Measurements from ENCODE around the gene SIPA1L2.

SIPA1L2 gene

GRCh38 chr1:232650418-232650817 lies 20.5 kb upstream of the SIPA1L2 start:
- no peak for DNase-seq (ENCODE audit: low read depth, low spot score)

- no peak for DNase-seq (ENCODE audit: low read depth, low spot score)
These were observed 18.4 kb upstream of the SIPA1L2 start for GRCh38 chr1:232648316-232648715.

GRCh38 chr1:232644209-232644608 lies 14.3 kb upstream of the SIPA1L2 start:
- DNase-seq (ENCODE audit: low read depth, low spot score): no peak

GRCh38 chr1:232643251-232643650 lies 13.3 kb upstream of the SIPA1L2 start:
- no peak for DNase-seq (ENCODE audit: low read depth, low spot score)

- no peak for DNase-seq (ENCODE audit: low read depth, low spot score)
These were observed 11.6 kb upstream of the SIPA1L2 start for GRCh38 chr1:232641507-232641906.

- no peak for DNase-seq (ENCODE audit: low read depth, low spot score)
These were observed 6.9 kb upstream of the SIPA1L2 start for GRCh38 chr1:232636799-232637198.

- DNase-seq (ENCODE audit: low read depth, low spot score): no peak
These were observed 5.9 kb upstream of the SIPA1L2 start for GRCh38 chr1:232635778-232636356.

- DNase-seq (ENCODE audit: low read depth, low spot score): no peak
These were observed 5.3 kb upstream of the SIPA1L2 start for GRCh38 chr1:232635279-232635678.

- DNase-seq (ENCODE audit: low read depth, low spot score): no peak
These were observed 4.2 kb upstream of the SIPA1L2 start for GRCh38 chr1:232634096-232634495.

GRCh38 chr1:232630894-232631195 lies 912 bp upstream of the SIPA1L2 start:
- DNase-seq (ENCODE audit: low read depth, low spot score): no peak

- no peak for DNase-seq (ENCODE audit: low read depth, low spot score)
These were observed 485 bp downstream of the SIPA1L2 start for GRCh38 chr1:232629250-232630046.

GRCh38 chr1:232628335-232629249 lies 1.3 kb downstream of the SIPA1L2 start:
- DNase-seq (ENCODE audit: low read depth, low spot score): no peak

- no peak for DNase-seq (ENCODE audit: low read depth, low spot score)
These were observed 2.1 kb downstream of the SIPA1L2 start for GRCh38 chr1:232627645-232628334.

GRCh38 chr1:232627171-232627570 lies 2.8 kb downstream of the SIPA1L2 start:
- no peak for DNase-seq (ENCODE audit: low read depth, low spot score)

- DNase-seq (ENCODE audit: low read depth, low spot score): no peak
These were observed 3.5 kb downstream of the SIPA1L2 start for GRCh38 chr1:232626452-232626851.

- no peak for DNase-seq (ENCODE audit: low read depth, low spot score)
These were observed 4.5 kb downstream of the SIPA1L2 start for GRCh38 chr1:232625319-232625868.

GRCh38 chr1:232624546-232625281 lies 5.2 kb downstream of the SIPA1L2 start:
- no peak for DNase-seq (ENCODE audit: low read depth, low spot score)

GRCh38 chr1:232622981-232623380 lies 7.0 kb downstream of the SIPA1L2 start:
- DNase-seq (ENCODE audit: low read depth, low spot score): no peak

- DNase-seq (ENCODE audit: low read depth, low spot score): no peak
These were observed 7.6 kb downstream of the SIPA1L2 start for GRCh38 chr1:232622378-232622777.

GRCh38 chr1:232621050-232621449 lies 8.9 kb downstream of the SIPA1L2 start:
- DNase-seq (ENCODE audit: low read depth, low spot score): no peak

Data from smooth muscle cell of the brain vasculature (primary cell).